ENCODE data around the gene PES1.
"Not testable (repeated sequence)": the region's sequence is repeated elsewhere in the genome, so short reads cannot be mapped to it uniquely, and the experiment has no call there.

Gene PES1

GRCh38 chr22:30600921-30601320, 9.2 kb upstream of the PES1 start:
- no peak overlapping the region for H3K27ac ChIP-seq
- peaks cover 13% of the 10 kb centered on the region for H3K4me1 ChIP-seq
- no peaks in the 10 kb centered on the region for H3K27me3 ChIP-seq
- H4K20me1 ChIP-seq: no peaks in the 10 kb centered on the region
- no peak for TF ChIP-seq Cebpa-rat (IDR thresholded peaks at IDR 0.05)
- no peaks in the 10 kb centered on the region for H3K9me3 ChIP-seq
- H3K9ac ChIP-seq: no peak overlapping the region
- no peak overlapping the region for H3K4me2 ChIP-seq
- no peaks in the 10 kb centered on the region for H3K36me3 ChIP-seq
- no peak overlapping the region for H3K4me3 ChIP-seq

GRCh38 chr22:30598986-30599385, 7.3 kb upstream of the PES1 start:
- no peak for TF ChIP-seq Cebpa-rat (IDR thresholded peaks at IDR 0.05)
- no peak overlapping the region for H3K9ac ChIP-seq

DNA sequence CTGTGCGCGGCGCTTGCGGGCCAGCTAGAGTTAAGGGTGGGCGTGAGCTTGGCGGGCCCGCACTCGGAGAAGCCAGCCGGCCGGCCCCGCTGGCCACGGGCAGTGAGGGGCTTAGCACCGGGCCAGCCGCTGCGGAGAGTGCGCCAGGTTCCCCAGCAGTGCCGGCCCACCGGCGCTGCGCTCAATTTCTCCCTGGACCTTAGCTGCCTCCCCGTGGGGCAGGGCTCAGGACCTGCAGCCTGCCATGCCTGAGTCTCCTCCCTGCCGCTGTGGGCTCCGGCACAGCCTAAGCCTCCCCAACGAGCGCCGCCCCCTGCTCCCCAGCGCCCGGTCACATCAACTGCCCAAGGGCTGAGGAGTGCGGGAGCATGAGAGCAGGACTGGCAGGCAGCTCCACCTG, 5.2 kb upstream of the PES1 start:
- Histone ChIP-seq H3K4me3 (no peak overlapping the region), H4K20me1 (no peaks in the 10 kb centered on the region), H3K36me3 (no peaks in the 10 kb centered on the region), H3K9me3 (no peaks in the 10 kb centered on the region), H3K9ac (no peak overlapping the region), H3K4me2 (no peak overlapping the region), H3K27me3 (no peaks in the 10 kb centered on the region; the same call in 1 of the 2 replicates), H3K4me1 (peaks cover 7% of the 10 kb centered on the region), H3K27ac (no peak overlapping the region)
- no peak for TF ChIP-seq Cebpa-rat (IDR thresholded peaks at IDR 0.05)

More at GRCh38 chr22:30598986-30599385, 7.3 kb upstream of the PES1 start:
- Histone ChIP-seq H3K36me3 (no peaks in the 10 kb centered on the region), H3K4me2 (no peak overlapping the region), H4K20me1 (no peaks in the 10 kb centered on the region), H3K4me3 (no peak overlapping the region), H3K27me3 (no peaks in the 10 kb centered on the region), H3K9me3 (no peaks in the 10 kb centered on the region), H3K27ac (no peak overlapping the region), H3K4me1 (no peaks in the 10 kb centered on the region)

DNA sequence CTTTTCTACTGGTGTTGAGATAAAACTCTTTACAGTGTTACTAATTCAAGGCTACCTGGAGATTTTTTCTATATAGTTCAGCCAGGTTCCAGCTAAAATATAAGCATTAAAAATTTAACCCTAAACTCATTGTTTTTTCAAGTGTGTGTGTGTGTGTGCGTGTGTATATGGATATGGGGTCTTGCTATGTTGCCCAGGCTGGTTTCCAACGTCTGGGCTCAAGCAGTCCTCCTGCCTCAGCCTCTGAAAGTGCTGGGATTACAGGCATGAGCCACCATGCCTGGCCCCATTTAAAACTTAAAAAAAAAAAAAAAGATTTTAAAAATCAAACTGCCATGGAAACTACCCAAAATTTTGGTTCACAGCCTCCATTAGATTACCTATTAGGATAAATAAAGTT, 4.5 kb upstream of the PES1 start:
- Histone ChIP-seq H3K27me3 (no peaks in the 10 kb centered on the region; the same call in 1 of the 2 replicates), H3K4me1 (peaks cover 7% of the 10 kb centered on the region), H3K4me3 (no peak overlapping the region), H4K20me1 (no peaks in the 10 kb centered on the region; the same call in 1 of the 2 replicates), H3K4me2 (no peak overlapping the region), H3K9me3 (no peaks in the 10 kb centered on the region), H3K36me3 (no peaks in the 10 kb centered on the region), H3K27ac (no peak overlapping the region), H3K9ac (no peak overlapping the region)
- TF ChIP-seq Cebpa-rat (IDR thresholded peaks at IDR 0.05): no peak

- H3K27me3 ChIP-seq, H3K9me3 ChIP-seq, H3K4me3 ChIP-seq, H3K9ac ChIP-seq: not testable (repeated sequence)
- Histone ChIP-seq H3K4me2 (peak overlapping the region; percentile 91), H3K4me1 (peaks cover 22% of the 10 kb centered on the region), H4K20me1 (peaks cover 25% of the 10 kb centered on the region), H3K27ac (peak overlapping the region; percentile 97; the same call in 1 of the 2 replicates), H3K36me3 (peaks cover 31% of the 10 kb centered on the region)
These were observed 627 bp upstream of the PES1 start for GRCh38 chr22:30592360-30592713.

- H3K4me1 ChIP-seq: peaks cover 22% of the 10 kb centered on the region
- H3K9ac ChIP-seq: peak overlapping the region; percentile 96
- peak overlapping the region; percentile 86 for H3K4me3 ChIP-seq
- peaks cover 43% of the 10 kb centered on the region for H3K36me3 ChIP-seq
- peaks cover 29% of the 10 kb centered on the region for H4K20me1 ChIP-seq
- no peaks in the 10 kb centered on the region; the same call in 1 of the 2 replicates for H3K27me3 ChIP-seq
- no peak for TF ChIP-seq Cebpa-rat (IDR thresholded peaks at IDR 0.05)
- no peaks in the 10 kb centered on the region for H3K9me3 ChIP-seq
- H3K27ac ChIP-seq: peak overlapping the region; percentile 97
- peak overlapping the region; percentile 91 for H3K4me2 ChIP-seq
These were observed 521 bp downstream of the PES1 start for GRCh38 chr22:30591191-30591587.

DNA sequence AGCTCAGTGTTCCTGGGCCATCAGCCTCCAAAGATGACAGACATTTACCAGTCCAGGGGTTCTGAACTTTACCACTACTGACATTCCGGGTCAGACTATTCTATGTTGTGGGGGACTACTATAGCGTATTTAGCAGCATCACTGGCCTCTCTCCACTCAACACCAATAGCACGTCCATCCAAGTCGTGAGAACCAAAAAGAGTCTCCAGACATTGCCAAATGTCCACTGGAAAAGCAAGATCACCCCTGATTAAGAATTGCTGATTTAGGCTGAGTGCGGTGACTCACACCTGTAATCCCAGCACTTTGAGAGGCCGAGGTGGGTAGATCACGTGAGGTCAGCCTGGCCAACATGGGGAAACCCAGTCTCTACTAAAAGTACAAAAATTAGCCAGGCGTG, 5.3 kb downstream of the PES1 start:
- Histone ChIP-seq H3K9ac (no peak overlapping the region), H3K9me3 (no peaks in the 10 kb centered on the region), H3K4me3 (no peak overlapping the region), H3K4me1 (peaks cover 46% of the 10 kb centered on the region), H3K36me3 (peaks cover 90% of the 10 kb centered on the region), H3K4me2 (no peak overlapping the region), H4K20me1 (peaks cover 72% of the 10 kb centered on the region), H3K27me3 (no peaks in the 10 kb centered on the region), H3K27ac (no peak overlapping the region)
- TF ChIP-seq Cebpa-rat (IDR thresholded peaks at IDR 0.05): no peak

- peaks cover 99% of the 10 kb centered on the region for H3K36me3 ChIP-seq
- H3K27me3 ChIP-seq: no peaks in the 10 kb centered on the region
- H3K27ac ChIP-seq: no peak overlapping the region
- TF ChIP-seq Cebpa-rat (IDR thresholded peaks at IDR 0.05): no peak
- peaks cover 58% of the 10 kb centered on the region for H4K20me1 ChIP-seq
- no peak overlapping the region for H3K4me3 ChIP-seq
- no peak overlapping the region for H3K9ac ChIP-seq
- no peaks in the 10 kb centered on the region for H3K9me3 ChIP-seq
- peaks cover 31% of the 10 kb centered on the region for H3K4me1 ChIP-seq
- no peak overlapping the region for H3K4me2 ChIP-seq
These were observed 7.3 kb downstream of the PES1 start for GRCh38 chr22:30584441-30584840.

- Histone ChIP-seq H3K4me1 (peaks cover 31% of the 10 kb centered on the region), H3K36me3 (peaks cover 99% of the 10 kb centered on the region), H3K9ac (peak overlapping the region; percentile 53), H4K20me1 (peaks cover 58% of the 10 kb centered on the region), H3K4me3 (0 out of 2 replicates have a peak overlapping the region, but pooled peaks have one; percentile 21), H3K27ac (peak overlapping the region; percentile 79), H3K9me3 (no peaks in the 10 kb centered on the region), H3K4me2 (peak overlapping the region; percentile 76), H3K27me3 (no peaks in the 10 kb centered on the region)
- TF ChIP-seq Cebpa-rat (IDR thresholded peaks at IDR 0.05): no peak
These were observed 8.7 kb downstream of the PES1 start for GRCh38 chr22:30582788-30583545.

DNA sequence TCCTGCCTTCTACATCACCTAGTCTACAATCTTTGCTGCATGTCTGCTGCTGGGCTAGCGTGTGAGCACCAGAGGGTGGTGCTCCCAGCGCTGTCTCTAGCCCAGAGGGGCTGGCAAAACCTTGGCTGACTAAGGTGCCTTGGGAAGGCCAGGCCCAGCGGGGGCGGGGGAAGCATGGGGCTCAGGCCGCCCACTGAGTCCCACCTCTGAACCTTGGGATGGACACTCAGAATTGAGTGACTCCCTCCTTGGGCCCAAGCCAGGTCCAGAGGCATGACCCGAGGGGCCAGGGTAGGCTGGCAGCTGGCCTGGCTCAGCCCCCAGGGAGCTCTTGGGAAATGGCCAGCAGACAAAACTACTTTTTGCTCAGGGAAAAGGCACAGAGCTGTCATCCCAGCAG, 9.7 kb downstream of the PES1 start:
- H3K36me3 ChIP-seq: peaks cover 99% of the 10 kb centered on the region
- peaks cover 31% of the 10 kb centered on the region for H3K4me1 ChIP-seq
- TF ChIP-seq Cebpa-rat (IDR thresholded peaks at IDR 0.05): no peak
- H3K9ac ChIP-seq: peak overlapping the region; percentile 53; the same call in 1 of the 2 replicates
- peak overlapping the region; percentile 76 for H3K4me2 ChIP-seq
- H3K9me3 ChIP-seq: no peaks in the 10 kb centered on the region
- no peaks in the 10 kb centered on the region for H3K27me3 ChIP-seq
- peaks cover 67% of the 10 kb centered on the region for H4K20me1 ChIP-seq
- H3K27ac ChIP-seq: peak overlapping the region; percentile 79
- no peak overlapping the region for H3K4me3 ChIP-seq
